Skin of body (tissue), 3 donors: ENCODE measurements around the gene WNK4. TPM values are rescaled to one million over a fixed set of nuclear protein-coding genes. Genes with fewer than 3 reads are reported as not detected.

ENCODE experiments used
- DNase-seq: peaks from one replicate; lab custom pipeline; 2025; lab: John Stamatoyannopoulos, UW
- small RNA-seq: library from RNA; depleted of rRNA; stranded (forward); fragments of <200 nt; gene quantifications from one replicate; pipeline ENCODE3, GENCODE V24; 2014; ENCODE audit warnings: low replicate concordance
- total RNA-seq: library from RNA; depleted of rRNA; stranded (reverse); fragments of >200 nt; gene quantifications from one replicate; pipeline ENCODE4 v1.2.3, GENCODE V29; 2014

Gene WNK4
- total RNA-seq, 1 donor from 2014 or later = 0.59 TPM

- no peak for DNase-seq
Measured at GRCh38 chr17:42833767-42834422, 53.5 kb downstream of the WNK4 start.

DNA sequence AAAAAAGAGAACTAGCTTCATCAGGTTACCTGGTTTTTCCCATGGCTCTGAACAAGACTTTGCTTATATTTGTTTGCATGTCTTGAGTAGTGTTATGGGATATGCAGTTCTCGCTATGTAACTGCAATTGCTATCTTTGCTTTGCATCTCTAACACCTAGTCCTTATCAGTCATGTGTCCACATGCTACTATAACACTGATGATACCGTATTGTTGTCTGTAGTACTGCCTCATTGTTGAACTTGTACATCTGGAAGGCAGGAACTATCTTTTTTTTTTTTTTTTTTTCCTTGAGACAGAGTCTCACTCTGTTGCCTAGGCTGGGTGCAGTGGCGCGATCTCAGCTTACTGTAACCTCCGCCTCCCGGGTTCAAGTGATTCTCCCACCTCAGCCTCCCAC is 55.3 kb downstream of the WNK4 start:
- DNase-seq = no peak

- DNase-seq = no peak
Measured at GRCh38 chr17:42841975-42842685, 61.7 kb downstream of the WNK4 start.

DNA sequence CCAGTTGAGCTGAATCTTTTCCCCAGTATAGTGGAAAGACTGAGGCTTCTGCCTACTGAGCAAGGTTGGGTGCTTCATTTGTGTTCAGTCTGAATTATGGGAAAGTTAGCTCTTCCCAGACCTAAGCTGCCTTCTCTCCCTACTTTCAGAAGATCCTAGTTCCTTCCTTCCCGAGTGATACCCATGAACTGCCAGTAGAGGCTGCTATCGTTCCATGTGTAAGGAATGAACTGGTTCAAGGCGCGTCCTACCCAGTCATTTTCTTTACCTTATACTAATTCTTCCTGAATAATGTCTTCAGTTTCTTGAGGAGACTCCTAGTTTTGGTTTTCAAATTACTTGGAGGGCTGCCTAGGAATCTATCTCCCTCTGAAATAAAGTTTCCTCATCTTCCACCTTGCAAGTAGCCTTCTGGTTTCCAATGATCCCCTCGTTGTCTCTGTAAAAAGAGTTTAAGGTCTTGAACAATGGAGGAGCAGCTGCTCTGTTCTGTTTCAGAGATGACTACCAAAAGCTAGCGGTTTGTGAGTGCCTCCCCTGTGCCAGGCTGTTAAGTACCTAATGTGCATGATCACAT is 63.0 kb downstream of the WNK4 start:
- peak; percentile 54 for DNase-seq

GRCh38 chr17:42844271-42844670 is 63.9 kb downstream of the WNK4 start, which contains the start of gene AOC2:
Gene AOC2, plus strand, starts transcription at chr17:42844580. Its CDS starts 47 bp downstream, at chr17:42844627.
- DNase-seq = no peak

DNA sequence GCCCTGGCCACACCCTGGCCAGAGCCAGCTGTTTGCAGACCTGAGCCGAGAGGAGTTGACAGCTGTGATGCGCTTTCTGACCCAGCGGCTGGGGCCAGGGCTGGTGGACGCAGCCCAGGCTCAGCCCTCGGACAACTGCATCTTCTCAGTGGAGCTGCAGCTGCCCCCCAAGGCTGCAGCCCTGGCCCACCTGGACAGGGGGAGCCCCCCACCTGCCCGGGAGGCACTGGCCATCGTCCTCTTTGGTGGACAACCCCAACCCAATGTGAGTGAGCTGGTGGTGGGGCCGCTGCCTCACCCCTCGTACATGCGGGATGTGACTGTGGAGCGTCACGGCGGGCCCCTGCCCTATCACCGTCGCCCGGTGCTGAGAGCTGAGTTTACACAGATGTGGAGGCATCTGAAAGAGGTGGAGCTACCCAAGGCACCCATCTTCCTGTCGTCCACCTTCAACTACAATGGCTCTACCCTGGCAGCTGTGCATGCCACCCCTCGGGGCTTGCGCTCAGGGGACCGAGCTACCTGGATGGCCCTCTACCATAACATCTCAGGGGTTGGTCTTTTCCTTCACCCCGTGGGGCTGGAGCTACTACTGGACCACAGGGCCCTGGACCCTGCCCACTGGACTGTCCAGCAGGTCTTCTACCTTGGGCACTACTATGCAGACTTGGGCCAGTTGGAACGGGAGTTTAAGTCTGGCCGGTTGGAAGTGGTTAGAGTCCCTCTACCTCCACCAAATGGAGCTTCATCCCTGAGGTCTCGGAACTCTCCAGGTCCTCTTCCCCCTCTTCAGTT is 64.5 kb downstream of the WNK4 start:
- DNase-seq = no peak

GRCh38 chr17:42845556-42845917 is 65.1 kb downstream of the WNK4 start:
- no peak for DNase-seq

- DNase-seq = no peak
Measured at GRCh38 chr17:42845918-42846593, 65.6 kb downstream of the WNK4 start.

Small RNA genes within 50 kb of the gene (small RNA-seq; reads per million reads assigned to genes)
- gene HMGN2P15 = not detected
- not detected for gene MIR6781

Other genes with a start within 250 kb of the WNK4 start
- gene NAGLU, start 244.4 kb upstream of the WNK4 start, total RNA-seq = 9.5 TPM
- 0.59 TPM for gene HSD17B1, start 227.7 kb upstream of the WNK4 start, total RNA-seq
- 14.6 TPM for gene COASY, start 218.5 kb upstream of the WNK4 start, total RNA-seq
- 24.5 TPM for gene MLX, start 213.5 kb upstream of the WNK4 start, total RNA-seq
- 3.2 TPM for gene PSMC3IP, start 202.9 kb upstream of the WNK4 start, total RNA-seq
- gene RETREG3, start 171.2 kb upstream of the WNK4 start, total RNA-seq = 40.2 TPM
- 12.5 TPM for gene TUBG1, start 170.9 kb upstream of the WNK4 start, total RNA-seq
- gene TUBG2, start 121.3 kb upstream of the WNK4 start, total RNA-seq = 9.2 TPM
- 19.1 TPM for gene PLEKHH3, start 103.6 kb upstream of the WNK4 start, total RNA-seq
- gene CCR10, start 98.8 kb upstream of the WNK4 start, total RNA-seq = 0.79 TPM
- gene CNTNAP1, start 98.1 kb upstream of the WNK4 start, total RNA-seq = 8.3 TPM
- 29.8 TPM for gene EZH1, start 35.6 kb upstream of the WNK4 start, total RNA-seq
- gene RAMP2, start 19.4 kb upstream of the WNK4 start, total RNA-seq = 16.4 TPM
- 33.3 TPM for gene VPS25, start 7.2 kb upstream of the WNK4 start, total RNA-seq
- 41.6 TPM for gene COA3, start 18.1 kb downstream of the WNK4 start, total RNA-seq
- gene CNTD1, start 18.3 kb downstream of the WNK4 start, total RNA-seq = 0.20 TPM
- gene BECN1, start 43.7 kb downstream of the WNK4 start, total RNA-seq = 68.6 TPM
- 33.9 TPM for gene PSME3, start 52.8 kb downstream of the WNK4 start, total RNA-seq
- gene AOC2, start 64.0 kb downstream of the WNK4 start, total RNA-seq = 0.79 TPM
- 38.1 TPM for gene AOC3, start 70.6 kb downstream of the WNK4 start, total RNA-seq
- gene G6PC1, start 120.2 kb downstream of the WNK4 start, total RNA-seq = not detected
- 27.5 TPM for gene AARSD1, start 183.8 kb downstream of the WNK4 start, total RNA-seq
- 4.8 TPM for gene PTGES3L, start 199.5 kb downstream of the WNK4 start, total RNA-seq
- gene RUNDC1, start 200.0 kb downstream of the WNK4 start, total RNA-seq = 7.1 TPM
- 1,283 TPM for gene RPL27, start 217.8 kb downstream of the WNK4 start, total RNA-seq
- gene IFI35, start 226.2 kb downstream of the WNK4 start, total RNA-seq = 7.2 TPM
- 43.9 TPM for gene VAT1, start 241.8 kb downstream of the WNK4 start, total RNA-seq
- gene RND2, start 244.6 kb downstream of the WNK4 start, total RNA-seq = 0.79 TPM